Small intestine (tissue), 7 donors: ENCODE data around the gene ROPN1. TPM values are rescaled to one million over a fixed set of nuclear protein-coding genes. Genes with fewer than 3 reads are reported as not detected.

Source experiments
- DNase-seq, 2 donors: peaks; one replicate each; pipeline versions ENCODE4 v3.0.0 to v3.0.0-alpha.2; 2013
- FAIRE-seq: peaks from 2 replicates; lab custom pipeline; 2012; peaks lifted over from hg19 to GRCh38; lab: Jason Lieb, UNC
- H3K27ac ChIP-seq, 3 donors: one replicate each; pipeline ENCODE4 v1.5.1; 2013; ENCODE audit warnings: low read length in 2 of 3, mild to moderate bottlenecking in 2 of 3, control low read depth in 1 of 3, inconsistent platforms in 1 of 3, low read depth in 1 of 3, moderate library complexity in 1 of 3
- H3K27me3 ChIP-seq, 3 donors: one replicate each; pipeline ENCODE4 v1.6.1; 2013; ENCODE audit warnings: low read length in 3 of 3, inconsistent platforms in 1 of 3; ENCODE audit not compliant: control insufficient read depth in 3 of 3, insufficient read depth in 3 of 3
- H3K36me3 ChIP-seq, 3 donors: one replicate each; pipeline ENCODE4 v1.6.1; 2013; ENCODE audit warnings: low read length in 3 of 3, inconsistent platforms in 1 of 3, low read depth in 1 of 3, mild to moderate bottlenecking in 1 of 3, moderate library complexity in 1 of 3; ENCODE audit not compliant: control insufficient read depth in 3 of 3, insufficient read depth in 2 of 3
- H3K4me1 ChIP-seq, 3 donors: one replicate each; pipeline ENCODE4 v1.6.1; 2013; ENCODE audit warnings: low read length in 2 of 3, inconsistent platforms in 1 of 3, low read depth in 1 of 3, mild to moderate bottlenecking in 1 of 3, moderate library complexity in 1 of 3; ENCODE audit not compliant: control insufficient read depth in 3 of 3, insufficient read depth in 2 of 3
- H3K4me3 ChIP-seq, 3 donors: one replicate each; pipeline ENCODE4 v1.5.1; 2013; ENCODE audit warnings: low read length in 3 of 3, control low read depth in 1 of 3, inconsistent platforms in 1 of 3, low read depth in 1 of 3, mild to moderate bottlenecking in 1 of 3, moderate library complexity in 1 of 3
- H3K9me3 ChIP-seq, 2 donors: one replicate each; pipeline ENCODE4 v1.6.1; 2013; ENCODE audit warnings: low read depth in 1 of 2, low read length in 1 of 2; ENCODE audit not compliant: control insufficient read depth in 2 of 2, insufficient read depth in 1 of 2
- WGBS, 3 donors: extraction: QIAGEN DNeasy Blood & Tissue Kit; methylation state at CpG; one replicate each; pipeline ENCODE4 v1.1.7; 2013; 5-methylcytosine and 5-hydroxymethylcytosine counted together
- polyA plus RNA-seq, 4 donors: library from polyadenylated mRNA; stranded (reverse) in 3 of 4; unstranded in 1 of 4; fragments of 200-250 nt in 3 of 4; fragments of 120-200 nt in 1 of 4; gene quantifications; one replicate each; pipeline versions ENCODE4 v1.2.1 to v1.2.3, GENCODE V29; 2013
- donor health status: healthy with polysubstance abuse.
- donor health status: control.
- donor health status: control.
- donor health status: Bipolar disorder and iron deficiency.
- donor health status: healthy.

ROPN1 gene
- polyA plus RNA-seq, 4 donors = not detected

DNA sequence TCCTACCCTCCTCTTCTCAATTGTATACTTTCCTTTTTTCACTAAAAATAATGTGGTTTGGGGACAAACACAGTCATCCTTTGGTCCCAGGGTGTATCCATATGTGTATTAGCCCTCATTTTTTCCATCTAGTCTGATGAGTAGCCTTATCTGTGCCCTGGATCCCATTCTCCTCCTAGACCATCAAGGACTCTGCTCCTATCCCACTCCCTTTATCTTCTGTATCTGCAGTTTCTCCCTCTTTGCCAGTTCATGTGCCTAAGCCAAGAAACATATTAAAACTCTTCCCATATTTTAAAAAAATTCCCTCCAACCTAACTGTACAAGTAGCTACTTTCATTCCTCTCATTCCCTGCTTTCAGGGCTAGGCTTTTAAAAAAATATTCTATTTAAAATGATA lies 56.1 kb downstream of the ROPN1 start:
- Histone ChIP-seq H3K36me3 (peaks cover under 1 to 3% (median 2%) of the 10 kb centered on the region in 3 donors), H3K4me1 (no peaks in the 10 kb centered on the region), H3K4me3 (no peak overlapping the region), H3K27ac (no peak overlapping the region), H3K9me3 (no peaks in the 10 kb centered on the region), H3K27me3 (no peaks in the 10 kb centered on the region)
- FAIRE-seq (no peak), DNase-seq (no peak)

DNA sequence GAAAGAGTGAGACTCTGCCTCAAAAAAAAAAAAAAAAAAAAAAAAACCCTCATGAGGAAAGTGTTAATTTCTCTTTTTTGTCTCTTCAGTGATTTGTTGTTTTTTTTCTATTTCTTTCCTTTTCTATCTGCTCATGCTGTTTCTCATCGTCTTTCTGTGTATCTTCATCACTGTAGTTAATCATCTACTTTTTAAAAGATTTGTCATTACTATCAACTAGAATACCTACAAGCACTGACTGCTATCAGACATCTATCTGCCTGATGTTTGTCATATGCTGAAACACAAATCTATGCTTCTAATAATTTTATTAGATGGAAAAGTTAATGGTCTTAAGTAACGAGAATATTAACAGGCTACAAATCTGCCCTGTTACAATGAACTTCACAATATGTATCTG lies 57.7 kb downstream of the ROPN1 start:
- H3K27ac ChIP-seq = no peak overlapping the region
- FAIRE-seq (no peak), DNase-seq (no peak)
- H3K4me3 ChIP-seq = no peak overlapping the region
- H3K4me1 ChIP-seq = no peaks in the 10 kb centered on the region
- peaks cover 0 to 5% (median 2%) of the 10 kb centered on the region in 3 donors for H3K36me3 ChIP-seq
- no peaks in the 10 kb centered on the region for H3K9me3 ChIP-seq
- WGBS, 3 donors = 69 to 85% (median 82%) methylated on average over 2 of the region's 2 CpGs
- H3K27me3 ChIP-seq = no peaks in the 10 kb centered on the region

DNA sequence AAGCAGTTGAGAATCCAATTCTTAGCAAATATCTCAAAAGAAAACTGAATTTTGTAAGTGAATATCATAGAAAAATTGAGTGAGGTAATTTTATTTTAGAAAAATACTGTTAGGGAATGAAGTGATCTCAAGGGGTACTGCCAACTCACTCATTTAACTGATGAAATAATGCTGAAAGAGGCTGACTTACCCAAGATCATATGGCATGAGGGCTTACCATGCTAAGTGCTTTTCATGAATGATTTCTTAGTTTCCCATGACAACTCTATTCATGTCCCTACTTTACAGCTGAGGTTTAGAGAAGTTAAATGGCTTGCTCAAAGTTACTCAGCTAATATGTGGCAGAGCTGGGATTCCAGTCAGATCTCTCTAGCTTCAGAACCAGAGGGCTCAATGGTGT lies 61.5 kb downstream of the ROPN1 start:
- peaks cover 0 to 8% (median 2%) of the 10 kb centered on the region in 3 donors for H3K36me3 ChIP-seq
- no peak overlapping the region for H3K4me3 ChIP-seq
- FAIRE-seq (no peak), DNase-seq (no peak)
- H3K4me1 ChIP-seq = no peaks in the 10 kb centered on the region
- no peak overlapping the region for H3K27ac ChIP-seq
- no peaks in the 10 kb centered on the region for H3K9me3 ChIP-seq
- no peaks in the 10 kb centered on the region for H3K27me3 ChIP-seq

DNA sequence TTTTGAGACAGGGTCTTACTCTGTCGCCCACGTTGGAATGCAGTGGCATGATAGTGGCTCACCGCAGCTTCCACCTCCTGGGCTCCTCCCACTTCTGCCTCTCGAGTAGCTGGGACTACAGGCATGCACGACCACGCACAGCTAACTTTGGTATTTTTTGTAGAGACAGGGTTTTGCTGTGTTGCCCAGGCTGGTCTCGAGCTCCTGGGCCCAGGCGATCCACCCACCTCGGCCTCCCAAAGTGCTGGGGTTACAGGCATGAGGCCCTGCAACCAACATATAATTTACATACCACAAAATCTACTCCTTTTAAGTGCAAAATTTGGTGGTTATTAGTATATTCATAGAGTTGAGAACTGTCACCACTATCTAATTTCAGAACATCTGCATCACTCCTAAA lies 62.6 kb downstream of the ROPN1 start:
- H3K27ac ChIP-seq = no peak overlapping the region
- FAIRE-seq (no peak), DNase-seq (no peak)
- H3K4me1 ChIP-seq = no peaks in the 10 kb centered on the region
- no peak overlapping the region for H3K4me3 ChIP-seq
- H3K36me3 ChIP-seq = peaks cover 0 to 9% (median 2%) of the 10 kb centered on the region in 3 donors
- WGBS, 3 donors = 94 to 96% (median 96%) methylated on average over 9 of the region's 9 CpGs
- no peaks in the 10 kb centered on the region for H3K9me3 ChIP-seq
- H3K27me3 ChIP-seq = no peaks in the 10 kb centered on the region

DNA sequence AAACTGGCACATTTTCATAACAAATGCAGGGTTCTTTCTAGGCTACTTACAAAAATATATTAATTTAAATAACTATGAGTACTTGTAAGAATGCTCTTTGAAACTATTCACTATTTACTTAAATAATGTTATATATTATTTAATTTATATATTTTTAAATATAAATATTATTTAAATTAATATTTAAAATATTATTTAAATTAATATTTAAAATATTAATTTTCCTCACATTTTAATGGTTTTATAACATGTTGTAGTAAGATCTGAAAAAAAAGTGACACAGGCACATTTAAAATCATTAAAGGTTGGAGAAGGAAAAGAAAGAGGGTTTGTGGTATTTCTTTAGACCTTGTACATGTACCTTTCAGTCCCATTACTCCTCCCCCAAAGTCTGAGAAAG lies 65.5 kb downstream of the ROPN1 start:
- Histone ChIP-seq H3K27ac (no peak overlapping the region), H3K27me3 (no peaks in the 10 kb centered on the region), H3K4me3 (no peak overlapping the region), H3K36me3 (peaks cover 0 to 9% (median 2%) of the 10 kb centered on the region in 3 donors), H3K9me3 (peaks cover 0 to 4% of the 10 kb centered on the region in 2 donors), H3K4me1 (no peaks in the 10 kb centered on the region)
- FAIRE-seq (peak; percentile 85), DNase-seq (no peak)

DNA sequence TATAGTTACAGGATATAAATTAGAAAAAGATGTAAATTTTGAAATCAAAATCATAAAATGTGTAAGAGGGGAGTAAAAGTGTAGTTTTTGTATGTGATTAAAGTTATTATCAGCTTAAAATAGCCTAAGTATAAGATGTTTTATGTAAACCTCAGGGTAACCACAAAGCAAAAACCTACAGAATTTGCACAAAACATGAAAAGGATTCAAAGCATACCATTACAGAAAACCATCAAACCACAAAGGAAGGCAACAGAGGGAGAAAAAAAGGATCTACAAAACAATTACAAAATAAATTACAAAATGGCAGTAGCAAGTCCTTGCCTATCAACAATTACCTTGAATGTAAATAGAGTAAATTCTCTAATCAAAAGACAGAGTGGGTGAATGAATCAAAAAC lies 71.1 kb downstream of the ROPN1 start:
- H3K27me3 ChIP-seq = no peaks in the 10 kb centered on the region
- peaks cover 0 to 20% of the 10 kb centered on the region in 2 donors for H3K9me3 ChIP-seq
- H3K27ac ChIP-seq = no peak overlapping the region
- no peak overlapping the region for H3K4me3 ChIP-seq
- H3K36me3 ChIP-seq = peaks cover 0 to 17% (median 2%) of the 10 kb centered on the region in 3 donors
- no peaks in the 10 kb centered on the region for H3K4me1 ChIP-seq
- no peak for FAIRE-seq
- no peak for DNase-seq

DNA sequence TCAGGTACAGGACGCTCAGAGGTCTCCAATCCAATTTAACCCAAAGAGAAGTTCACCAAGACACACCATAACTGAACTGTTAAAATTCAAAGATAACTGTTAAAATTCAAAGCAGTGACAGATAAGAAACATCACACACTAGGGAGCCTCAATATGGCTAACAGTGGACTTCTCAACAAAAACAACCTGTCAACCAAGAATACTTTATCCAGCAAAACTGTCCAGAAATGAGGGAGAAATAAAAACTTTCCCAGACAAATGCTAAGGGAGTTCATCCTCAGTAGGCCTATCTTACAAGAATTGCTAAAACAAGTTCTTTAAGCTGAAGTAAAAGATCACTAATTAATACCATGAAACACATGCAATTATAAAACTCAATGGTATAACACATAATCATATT lies 71.5 kb downstream of the ROPN1 start:
- Histone ChIP-seq H3K4me3 (no peak overlapping the region), H3K9me3 (peaks cover 0 to 20% of the 10 kb centered on the region in 2 donors), H3K27ac (no peak overlapping the region), H3K4me1 (no peaks in the 10 kb centered on the region), H3K27me3 (no peaks in the 10 kb centered on the region), H3K36me3 (peaks cover 0 to 15% (median 3%) of the 10 kb centered on the region in 3 donors)
- 95 to 100% (median 100%) methylated on average over 1 of the region's 1 CpG for WGBS, 3 donors
- peak in 1 of 2 donors; percentile 5 for DNase-seq
- no peak for FAIRE-seq

DNA sequence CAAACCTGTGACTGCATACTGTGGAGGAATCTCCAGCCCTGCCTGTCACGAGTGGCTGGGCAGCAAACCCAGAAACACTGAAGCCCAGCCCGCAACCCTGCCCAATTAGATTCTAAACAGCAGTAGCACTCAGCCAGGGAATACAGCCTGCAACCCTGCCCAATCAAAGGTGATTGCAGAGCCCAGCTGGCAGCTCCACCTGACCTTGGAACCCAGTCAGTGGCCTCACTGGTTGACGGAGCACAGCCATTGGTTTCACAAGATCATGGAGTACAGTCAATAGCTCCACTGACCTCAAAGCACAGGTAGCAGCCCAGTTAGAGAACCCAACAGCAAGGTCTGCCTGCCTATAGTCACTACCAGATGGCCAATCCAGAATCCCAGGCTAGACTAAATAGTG lies 72.6 kb downstream of the ROPN1 start:
- peaks cover 0 to 13% (median 6%) of the 10 kb centered on the region in 3 donors for H3K36me3 ChIP-seq
- no peak overlapping the region for H3K27ac ChIP-seq
- FAIRE-seq (no peak), DNase-seq (no peak)
- no peaks in the 10 kb centered on the region for H3K27me3 ChIP-seq
- no peaks in the 10 kb centered on the region for H3K4me1 ChIP-seq
- no peak overlapping the region for H3K4me3 ChIP-seq
- 92 to 98% (median 93%) methylated on average over 3 of the region's 3 CpGs for WGBS, 3 donors
- H3K9me3 ChIP-seq = peaks cover 0 to 20% of the 10 kb centered on the region in 2 donors
